Measurements from ENCODE around the gene HTR3B. TPM values are rescaled to one million over a fixed set of nuclear protein-coding genes. Genes with fewer than 3 reads are reported as not detected.
A peak's percentile ranks its signal among the peaks of the same experiment; 100 is the strongest.
"Not testable (repeated sequence)": the region's sequence is repeated elsewhere in the genome, so short reads cannot be mapped to it uniquely, and the experiment has no call there.

The HTR3B gene
- total RNA-seq, 6 donors from 2014 or later, result not detected

DNA sequence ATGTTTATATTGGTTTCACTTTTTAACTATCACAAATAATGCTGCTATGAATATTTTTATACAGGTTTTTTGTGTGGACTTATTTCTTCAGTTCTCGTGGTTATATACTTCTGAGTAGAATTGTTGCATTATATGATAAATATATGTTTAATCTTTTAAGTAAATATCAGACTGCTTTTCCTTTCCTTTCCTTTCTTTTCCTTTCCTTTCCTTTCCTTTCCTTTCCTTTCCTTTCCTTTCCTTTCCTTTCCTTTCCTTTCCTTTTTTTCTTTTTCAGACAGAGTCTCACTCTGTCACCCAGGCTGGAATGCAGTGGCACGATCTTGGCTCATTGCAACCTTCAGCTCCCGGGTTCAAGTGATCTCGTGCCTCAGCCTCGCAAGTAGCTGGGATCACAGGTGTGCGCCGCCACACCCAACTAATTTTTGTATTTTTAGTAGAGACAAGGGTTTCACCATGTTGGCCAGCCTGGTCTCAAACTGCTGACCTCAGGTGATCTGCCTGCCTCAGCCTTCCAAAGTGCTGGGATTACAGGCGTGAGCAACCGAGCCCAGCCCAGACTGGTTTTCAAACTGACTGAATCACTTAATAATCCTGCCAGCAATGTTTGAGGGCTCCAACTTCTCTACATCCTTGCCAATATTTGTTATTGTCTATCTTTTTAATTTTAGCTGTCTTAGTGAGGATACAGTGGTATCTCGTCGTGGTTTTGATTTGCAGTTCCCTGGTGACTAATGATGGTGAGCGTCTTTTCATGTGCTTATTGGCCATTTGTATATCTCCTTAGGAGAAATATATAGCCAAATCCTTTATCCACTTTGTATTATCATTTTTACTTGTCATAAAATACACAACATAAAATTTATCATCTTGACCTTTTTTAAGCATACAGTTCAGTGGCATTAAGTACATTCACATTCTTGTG is 21.9 kb downstream of the HTR3B start:
- H3K9me3 ChIP-seq, result no peaks in the 10 kb centered on the region
- H3K27me3 ChIP-seq, result no peaks in the 10 kb centered on the region
- TF ChIP-seq POLR2A (IDR thresholded peaks at IDR 0.05) (no peak), CTCF (IDR thresholded peaks at IDR 0.05) (no peak), EP300 (IDR thresholded peaks at IDR 0.05) (no peak), POLR2AphosphoS5 (IDR thresholded peaks at IDR 0.05) (no peak)
- DNase-seq (no peak), ATAC-seq (ENCODE audit: low FRiP score in 2 of 2) (no peak)
- 82% methylated on average over 12 of the region's 12 CpGs for WGBS, 2 donors
- H3K4me1 ChIP-seq, result no peaks in the 10 kb centered on the region
- no peak overlapping the region for H3K27ac ChIP-seq
- no peaks in the 10 kb centered on the region for H3K36me3 ChIP-seq
- no peak overlapping the region for H3K4me3 ChIP-seq

- Histone ChIP-seq H3K36me3 (no peaks in the 10 kb centered on the region), H3K9me3 (no peaks in the 10 kb centered on the region), H3K27ac (no peak overlapping the region), H3K4me1 (no peaks in the 10 kb centered on the region), H3K4me3 (no peak overlapping the region), H3K27me3 (no peaks in the 10 kb centered on the region)
- 70 to 77% methylated on average over 5 of the region's 5 CpGs for WGBS, 2 donors
- TF ChIP-seq POLR2A (IDR thresholded peaks at IDR 0.05) (no peak), CTCF (IDR thresholded peaks at IDR 0.05) (no peak), POLR2AphosphoS5 (IDR thresholded peaks at IDR 0.05) (no peak), EP300 (IDR thresholded peaks at IDR 0.05) (no peak)
- DNase-seq, result no peak
- ATAC-seq (ENCODE audit: low FRiP score in 2 of 2), result no peak
Measured at GRCh38 chr11:113928311-113928710, 23.7 kb downstream of the HTR3B start.

DNA sequence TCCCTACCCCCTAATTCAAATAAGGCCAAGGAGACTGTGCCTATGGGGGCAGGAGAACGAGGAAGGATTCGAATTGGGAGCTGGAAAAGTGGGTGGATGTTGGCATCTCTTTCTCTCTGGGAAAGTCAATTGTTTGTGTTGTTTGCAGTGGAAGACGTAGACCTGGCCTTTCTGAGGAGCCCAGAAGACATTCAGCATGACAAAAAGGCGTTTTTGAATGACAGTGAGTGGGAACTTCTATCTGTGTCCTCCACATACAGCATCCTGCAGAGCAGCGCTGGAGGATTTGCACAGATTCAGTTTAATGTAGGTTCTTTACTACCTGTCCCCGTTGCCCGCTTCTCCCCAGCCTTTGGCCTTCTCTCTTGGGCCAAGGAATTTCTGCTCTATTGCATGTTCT is 28.2 kb downstream of the HTR3B start:
- TF ChIP-seq EP300 (IDR thresholded peaks at IDR 0.05) (no peak), POLR2AphosphoS5 (IDR thresholded peaks at IDR 0.05) (no peak), POLR2A (IDR thresholded peaks at IDR 0.05) (no peak), CTCF (IDR thresholded peaks at IDR 0.05) (no peak)
- no peaks in the 10 kb centered on the region for H3K9me3 ChIP-seq
- H3K27ac ChIP-seq, result no peak overlapping the region
- ATAC-seq (ENCODE audit: low FRiP score in 2 of 2) (no peak), DNase-seq (no peak)
- H3K27me3 ChIP-seq, result no peaks in the 10 kb centered on the region
- H3K4me1 ChIP-seq, result no peaks in the 10 kb centered on the region
- H3K36me3 ChIP-seq, result no peaks in the 10 kb centered on the region
- WGBS, 2 donors, result 73 to 75% methylated on average over 7 of the region's 7 CpGs
- H3K4me3 ChIP-seq, result no peak overlapping the region

- not testable (repeated sequence) for H3K27ac ChIP-seq; H3K4me1 ChIP-seq; H3K4me3 ChIP-seq; H3K36me3 ChIP-seq; H3K27me3 ChIP-seq; DNase-seq; ATAC-seq (ENCODE audit: low FRiP score in 2 of 2); H3K9me3 ChIP-seq
- WGBS, 2 donors, result 80 to 92% methylated on average over 3 of the region's 3 CpGs
Measured at GRCh38 chr11:113934193-113934592, 29.6 kb downstream of the HTR3B start.

DNA sequence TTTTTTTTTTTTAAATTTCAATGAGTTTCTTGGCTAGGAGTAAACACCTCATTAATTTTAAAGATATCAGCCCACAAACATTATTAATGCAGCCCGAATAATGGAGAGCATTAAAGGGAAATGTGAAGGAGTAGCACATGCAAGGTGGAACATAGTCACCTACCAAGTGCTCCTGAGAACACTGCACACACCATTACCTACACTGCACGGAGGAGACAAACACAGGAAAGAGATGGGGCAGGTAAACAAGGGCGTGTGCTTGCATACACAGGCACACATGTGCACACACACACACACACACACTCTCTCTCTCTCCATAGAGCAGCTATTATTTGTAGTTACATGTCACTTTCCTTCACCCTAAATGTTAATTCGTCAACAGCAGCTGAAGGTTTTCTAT is 30.2 kb downstream of the HTR3B start:
- Histone ChIP-seq H3K27me3 (no peaks in the 10 kb centered on the region), H3K9me3 (no peaks in the 10 kb centered on the region), H3K4me3 (no peak overlapping the region), H3K36me3 (no peaks in the 10 kb centered on the region), H3K4me1 (no peaks in the 10 kb centered on the region), H3K27ac (no peak overlapping the region)
- ATAC-seq (ENCODE audit: low FRiP score in 2 of 2) (peak in 1 of 2 donors; percentile 47), DNase-seq (no peak)
- WGBS, 2 donors, result 66 to 72% methylated on average over 4 of the region's 4 CpGs
- TF ChIP-seq EP300 (IDR thresholded peaks at IDR 0.05) (no peak), CTCF (IDR thresholded peaks at IDR 0.05) (no peak), POLR2AphosphoS5 (IDR thresholded peaks at IDR 0.05) (no peak), POLR2A (IDR thresholded peaks at IDR 0.05) (no peak)

Measured in upper lobe of left lung (tissue), 6 donors.